OCI-LY3 (cell line): Measurements from ENCODE around the gene POGZ.

Experiments
- CTCF ChIP-seq: fragments of 200-600, 300-600 bp; sonication (generic); IDR thresholded peaks from 2 replicates; pipeline ENCODE4 v1.5.1; 2014; ENCODE audit warnings: antibody characterized with exemption, low read length, low read depth
- EZH2phosphoT487 ChIP-seq: fragments of 200-600 bp; shearing (Covaris generic); IDR thresholded peaks from 2 replicates; pipeline ENCODE4 v1.6.1; 2018; ENCODE audit warnings: antibody characterized with exemption, mixed run types, low read depth

- TF ChIP-seq CTCF (no peak), EZH2phosphoT487 (no peak)
Measured at GRCh38 chr1:151479462-151479861, 20.2 kb upstream of the POGZ start.
